NCI-H69 (cell line): ENCODE results near the gene TM4SF1.

Experiments used
- DNase-seq: peaks from one replicate; lab custom pipeline; 2025; lab: John Stamatoyannopoulos, UW

Gene TM4SF1

GRCh38 chr3:149377408-149378364 lies at the start of gene TM4SF1:
TSS of gene TM4SF1 (minus strand) at chr3:149377649. CDS start at chr3:149377547, 102 bp downstream.
- peak; percentile 86 for DNase-seq

- no peak for DNase-seq
Measured at GRCh38 chr3:149426325-149426724, 48.9 kb upstream of the TM4SF1 start.

- DNase-seq: no peak
Measured at GRCh38 chr3:149424918-149425317, 47.5 kb upstream of the TM4SF1 start.

- DNase-seq: no peak
Measured at GRCh38 chr3:149421764-149422163, 44.3 kb upstream of the TM4SF1 start.

- peak; percentile 14 for DNase-seq
Measured at GRCh38 chr3:149419816-149420215, 42.4 kb upstream of the TM4SF1 start.

DNA sequence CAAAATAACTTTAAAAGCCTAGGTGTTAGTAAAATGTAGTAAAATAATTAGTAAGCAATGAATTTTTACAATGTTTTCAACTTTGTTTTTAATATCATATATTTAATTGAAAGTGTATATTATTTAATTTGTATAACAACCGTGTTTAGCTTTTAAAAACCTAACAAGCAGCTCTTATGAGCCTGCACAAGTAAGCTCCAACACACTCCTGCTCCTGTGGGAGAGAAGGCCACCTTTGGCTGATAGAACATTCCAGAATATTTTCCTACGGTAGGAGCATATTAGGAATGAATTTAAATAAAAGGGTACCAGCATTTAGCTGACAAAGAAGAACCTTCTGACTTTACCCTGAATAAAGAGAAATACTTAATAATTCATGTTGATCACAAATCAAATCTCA lies 40.3 kb upstream of the TM4SF1 start:
- DNase-seq: no peak

DNA sequence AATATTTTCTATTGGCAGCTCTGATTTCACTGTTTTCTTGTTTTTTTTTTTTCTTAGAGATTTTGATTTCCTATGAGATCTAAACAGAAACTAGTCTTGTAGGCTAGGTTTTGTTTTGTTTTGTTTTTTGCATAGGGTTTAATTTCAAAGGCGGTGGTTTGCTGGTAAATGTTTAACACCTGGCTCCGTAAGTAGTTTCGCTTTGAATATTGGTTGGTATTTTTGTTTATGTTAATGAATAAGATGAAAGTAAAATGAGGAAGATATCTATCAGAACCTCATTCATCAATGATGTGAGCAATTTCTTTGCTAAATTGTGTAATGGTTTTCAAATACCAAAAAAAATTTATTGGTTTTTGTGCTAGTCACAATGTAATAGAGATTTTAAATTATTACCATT lies 39.7 kb upstream of the TM4SF1 start:
- no peak for DNase-seq

- no peak for DNase-seq
Measured at GRCh38 chr3:149415484-149415883, 38.0 kb upstream of the TM4SF1 start.

- DNase-seq: no peak
Measured at GRCh38 chr3:149414557-149415231, 37.2 kb upstream of the TM4SF1 start.

- DNase-seq: no peak
Measured at GRCh38 chr3:149411583-149411982, 34.1 kb upstream of the TM4SF1 start.

- no peak for DNase-seq
Measured at GRCh38 chr3:149409351-149409750, 31.9 kb upstream of the TM4SF1 start.

GRCh38 chr3:149407898-149408297 lies 30.4 kb upstream of the TM4SF1 start:
- no peak for DNase-seq

DNA sequence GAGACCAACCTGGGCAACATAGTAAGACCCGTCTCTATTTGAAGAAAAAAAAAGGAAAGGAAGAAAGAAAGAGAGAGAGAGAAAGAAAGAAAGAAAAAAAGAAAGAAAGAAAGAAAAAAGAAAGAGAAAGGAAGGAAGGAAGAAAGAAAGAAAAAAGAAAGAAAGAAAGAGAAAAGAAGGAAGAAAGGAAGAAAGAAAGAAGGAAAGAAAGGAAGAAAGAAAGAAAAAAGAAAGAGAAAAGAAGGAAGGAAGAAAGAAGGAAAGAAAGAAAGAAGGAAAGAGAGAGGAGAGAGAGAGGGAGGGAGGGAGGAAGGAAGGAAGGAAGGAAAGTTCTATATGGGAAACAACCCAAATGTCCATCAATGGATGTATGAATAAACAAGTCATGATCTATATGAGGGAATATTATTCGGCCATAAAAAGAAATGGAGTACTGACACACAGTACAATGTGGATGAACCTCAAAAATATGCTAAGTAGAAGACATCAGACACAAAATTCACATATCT lies 28.8 kb upstream of the TM4SF1 start:
- no peak for DNase-seq

GRCh38 chr3:149403443-149403842 lies 26.0 kb upstream of the TM4SF1 start:
- DNase-seq: no peak

DNA sequence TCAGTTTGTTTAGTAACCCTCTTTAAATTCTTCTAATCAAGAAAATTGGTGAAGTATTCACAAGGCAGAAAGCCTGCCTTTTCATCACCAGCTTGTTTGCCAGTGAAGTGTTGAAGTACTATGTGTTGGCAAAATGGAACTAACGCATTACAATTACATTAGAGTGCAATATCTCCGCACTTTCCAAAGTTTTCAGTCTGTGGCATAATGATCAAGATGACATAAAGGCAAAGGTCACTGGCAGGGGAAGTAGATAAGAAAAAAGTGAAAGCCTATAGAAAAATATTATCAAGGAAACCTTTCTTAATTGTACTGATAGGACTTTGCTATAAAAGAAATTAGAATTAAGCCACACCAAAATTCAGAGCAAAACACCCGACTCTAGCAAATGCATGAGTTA lies 25.0 kb upstream of the TM4SF1 start:
- no peak for DNase-seq

DNA sequence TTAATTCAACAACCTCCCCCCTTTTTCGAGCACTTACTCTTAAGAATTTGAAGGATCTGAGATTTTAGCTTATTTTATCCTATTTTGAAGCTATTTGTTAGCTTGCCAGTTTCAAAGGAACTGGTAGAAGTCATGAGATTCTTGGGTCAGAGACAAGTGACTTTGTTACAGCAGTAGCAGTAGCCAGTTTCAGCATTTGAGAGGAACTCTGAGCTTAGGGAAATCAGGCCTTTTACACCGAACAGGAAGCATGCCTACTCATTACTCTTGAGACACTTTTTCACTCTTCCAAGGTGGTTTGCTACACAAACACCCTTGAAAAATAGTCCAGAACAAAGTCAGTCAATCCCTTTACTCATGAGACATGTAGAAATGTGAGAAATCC lies 24.5 kb upstream of the TM4SF1 start:
- DNase-seq: no peak

DNA sequence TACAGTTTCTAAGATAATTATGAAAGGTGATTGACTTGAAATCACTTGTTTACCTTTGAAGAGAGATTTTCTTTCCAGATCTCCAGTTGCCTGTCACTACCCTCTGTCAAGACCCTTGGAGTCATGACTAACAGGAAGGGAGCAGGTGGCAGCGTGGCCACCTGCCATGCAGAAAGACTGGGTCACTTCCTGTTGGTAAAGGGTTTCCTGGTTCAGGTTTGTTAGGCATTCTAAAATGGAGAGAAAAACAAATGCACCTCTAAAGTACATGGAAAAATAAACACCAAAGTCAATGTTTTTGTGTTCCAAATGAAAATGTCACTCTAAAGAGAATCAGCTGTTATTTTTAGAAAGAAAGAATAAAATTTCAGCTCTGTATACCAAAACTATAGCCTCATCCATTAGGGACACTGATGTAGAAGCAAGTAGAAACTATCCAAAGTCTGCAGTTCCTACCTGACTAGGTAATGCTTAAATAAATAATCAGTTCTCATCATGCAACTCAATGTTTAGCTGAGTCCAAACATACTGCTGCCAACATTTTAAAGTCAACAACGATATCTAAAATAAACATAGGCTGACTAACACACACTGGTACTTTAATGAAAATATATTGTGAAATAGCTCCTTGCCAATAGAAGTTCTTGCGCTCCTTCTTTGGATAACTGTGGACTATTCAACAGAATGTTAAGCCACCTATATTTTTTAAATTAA lies 23.9 kb upstream of the TM4SF1 start:
- peak; percentile 40 for DNase-seq

- no peak for DNase-seq
Measured at GRCh38 chr3:149400645-149401044, 23.2 kb upstream of the TM4SF1 start.

DNA sequence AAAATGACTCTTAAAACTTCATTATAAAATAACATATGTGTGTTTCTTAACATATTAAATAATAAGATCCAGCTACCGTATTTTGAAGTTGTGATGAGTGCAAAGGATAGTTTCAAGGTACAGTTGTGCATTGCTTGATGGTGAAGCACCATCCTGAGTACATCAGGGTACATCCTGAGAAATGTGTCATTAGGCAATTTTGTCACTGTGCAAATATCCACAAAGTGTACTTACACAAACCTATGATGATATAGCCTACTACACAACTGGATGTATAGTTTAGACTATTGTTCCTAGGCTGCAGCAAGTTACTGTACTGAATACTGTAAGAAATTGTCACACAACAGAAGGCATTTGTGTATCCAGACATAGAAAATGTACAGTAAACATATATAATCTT lies 20.8 kb upstream of the TM4SF1 start:
- no peak for DNase-seq

DNA sequence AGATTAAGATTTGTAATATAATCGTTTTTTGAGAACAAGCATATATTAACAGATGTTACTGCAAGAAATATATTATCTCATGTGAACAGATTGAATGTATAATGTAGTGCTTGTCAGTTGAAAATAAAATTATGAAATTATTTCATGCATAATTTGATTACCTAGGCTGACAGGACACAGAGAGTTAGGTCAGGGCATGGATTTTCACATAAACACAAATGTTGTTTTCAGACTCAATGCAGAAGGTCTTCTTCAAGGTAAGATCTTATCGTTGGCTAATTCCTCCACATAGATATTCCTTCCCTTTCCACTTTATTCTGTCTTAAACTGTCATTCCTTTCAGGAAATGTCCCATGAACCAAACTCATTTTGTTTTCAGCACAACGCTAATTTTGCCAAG lies 20.1 kb upstream of the TM4SF1 start:
- no peak for DNase-seq

DNA sequence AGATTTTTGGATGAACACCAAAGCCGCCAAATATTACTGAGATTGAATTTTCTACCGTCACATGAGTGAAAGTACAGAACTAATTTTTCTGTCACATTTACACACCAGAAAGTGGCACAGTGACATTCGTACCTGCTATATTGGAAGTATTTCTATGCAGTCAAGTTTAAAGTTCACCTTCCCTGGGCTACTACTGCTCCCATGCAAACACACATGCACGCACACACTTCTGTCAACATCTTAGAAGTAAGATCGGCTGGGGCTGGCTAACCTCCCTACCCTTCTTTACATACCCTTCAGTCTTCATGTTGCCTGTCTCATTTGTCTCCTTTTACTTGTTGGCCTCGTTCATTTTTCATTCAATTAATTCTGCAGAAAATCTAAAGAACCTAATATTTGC lies 19.0 kb upstream of the TM4SF1 start:
- DNase-seq: no peak
